Measurements from ENCODE around the gene TMEM247.

- TF ChIP-seq CTCF (IDR thresholded peaks at IDR 0.05) (no peak), PBX3 (IDR thresholded peaks at IDR 0.05) (no peak), EZH2phosphoT487 (IDR thresholded peaks at IDR 0.05; ENCODE audit: borderline replicate concordance, low read depth) (no peak), POLR2AphosphoS5 (IDR thresholded peaks at IDR 0.05; ENCODE audit: low read depth, low read length) (no peak), RAD21 (IDR thresholded peaks at IDR 0.05; ENCODE audit: low read length) (no peak), GABPA (IDR thresholded peaks at IDR 0.05; ENCODE audit: low read depth) (no peak), REST (IDR thresholded peaks at IDR 0.05; ENCODE audit: low read depth, low read length) (no peak)
Observed at GRCh38 chr2:46462936-46463335, 16.4 kb upstream of the TMEM247 start.

Measured in SK-N-SH (cell line).